Peyer's patch (tissue), 4 donors: ENCODE results near the gene ARAF. TPM values are rescaled to one million over a fixed set of nuclear protein-coding genes. Genes with fewer than 3 reads are reported as not detected.

Source experiments
- DNase-seq, 3 donors: peaks; one replicate each; pipeline ENCODE4 v3.0.0-alpha.2; 2017 to 2019
- H3K27ac ChIP-seq, 4 donors: fragments of 200-600 bp; sonication (generic); one replicate each; pipeline ENCODE4 v1.5.1; 2016 to 2019
- H3K27me3 ChIP-seq, 2 donors: fragments of 200-600 bp; sonication (generic); one replicate each; pipeline ENCODE4 v1.5.1; 2019
- H3K36me3 ChIP-seq, 3 donors: fragments of 200-600 bp; sonication (generic); one replicate each; pipeline ENCODE4 v1.5.1; 2016 to 2019
- H3K4me1 ChIP-seq, 4 donors: fragments of 200-600 bp; sonication (generic); one replicate each; pipeline ENCODE4 v1.5.1; 2016 to 2019
- H3K4me3 ChIP-seq, 4 donors: fragments of 200-600 bp; sonication (generic); 1 replicate in 3 of 4; 2 replicates in 1 of 4; pipeline ENCODE4 v1.5.1; 2016 to 2019; ENCODE audit warnings: mild to moderate bottlenecking in 1 of 4
- H3K9me3 ChIP-seq, 4 donors: fragments of 200-600 bp; sonication (generic); one replicate each; pipeline ENCODE4 v1.5.1; 2016 to 2019; ENCODE audit warnings: mild to moderate bottlenecking in 1 of 4
- POLR2A ChIP-seq, 2 donors: fragments of 450-650 bp; IDR thresholded peaks; one replicate each; pipeline ENCODE4 v1.5.1; 2017; ENCODE audit warnings: antibody characterized with exemption in 2 of 2, mild to moderate bottlenecking in 2 of 2, moderate library complexity in 2 of 2
- total RNA-seq, 4 donors: library from RNA; depleted of rRNA; stranded (reverse); fragments of >200 nt; gene quantifications; one replicate each; pipeline ENCODE4 v1.1.0, GENCODE V29; 2016
- TF ChIP-seq, protein P1 (sequence below), 6 experiments: fragments of 450-650 bp in 4 of 6; fragments of 200-600 bp in 2 of 6; sonication (generic) in 1 of 6; IDR thresholded peaks; one replicate each; pipeline ENCODE4 v1.5.1; 2017 to 2019; ENCODE audit warnings: antibody characterized with exemption in 6 of 6, mild to moderate bottlenecking in 3 of 6, moderate library complexity in 1 of 6

ARAF gene
- total RNA-seq, 4 donors from 2014 or later, result 55.7 to 78.4 (median 72.5) TPM

GRCh38 chrX:47561659-47562151 is 700 bp downstream of the ARAF start:
- Histone ChIP-seq H3K9me3 (no peaks in the 10 kb centered on the region), H3K4me3 (peak overlapping the region; percentile 54 to 78 (median 60)), H3K36me3 (peaks cover 0 to 22% (median 0%) of the 10 kb centered on the region in 3 donors), H3K4me1 (no peaks in the 10 kb centered on the region), H3K27ac (peak overlapping the region; percentile 90 to 94 (median 92)), H3K27me3 (no peaks in the 10 kb centered on the region)
- DNase-seq, result no peak
- TF ChIP-seq POLR2A (IDR thresholded peaks at IDR 0.05), result no peak
- TF ChIP-seq, protein P1, sequence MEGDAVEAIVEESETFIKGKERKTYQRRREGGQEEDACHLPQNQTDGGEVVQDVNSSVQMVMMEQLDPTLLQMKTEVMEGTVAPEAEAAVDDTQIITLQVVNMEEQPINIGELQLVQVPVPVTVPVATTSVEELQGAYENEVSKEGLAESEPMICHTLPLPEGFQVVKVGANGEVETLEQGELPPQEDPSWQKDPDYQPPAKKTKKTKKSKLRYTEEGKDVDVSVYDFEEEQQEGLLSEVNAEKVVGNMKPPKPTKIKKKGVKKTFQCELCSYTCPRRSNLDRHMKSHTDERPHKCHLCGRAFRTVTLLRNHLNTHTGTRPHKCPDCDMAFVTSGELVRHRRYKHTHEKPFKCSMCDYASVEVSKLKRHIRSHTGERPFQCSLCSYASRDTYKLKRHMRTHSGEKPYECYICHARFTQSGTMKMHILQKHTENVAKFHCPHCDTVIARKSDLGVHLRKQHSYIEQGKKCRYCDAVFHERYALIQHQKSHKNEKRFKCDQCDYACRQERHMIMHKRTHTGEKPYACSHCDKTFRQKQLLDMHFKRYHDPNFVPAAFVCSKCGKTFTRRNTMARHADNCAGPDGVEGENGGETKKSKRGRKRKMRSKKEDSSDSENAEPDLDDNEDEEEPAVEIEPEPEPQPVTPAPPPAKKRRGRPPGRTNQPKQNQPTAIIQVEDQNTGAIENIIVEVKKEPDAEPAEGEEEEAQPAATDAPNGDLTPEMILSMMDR (IDR thresholded peaks at IDR 0.05), result no peak

- no peak for DNase-seq
- TF ChIP-seq, protein P1 (IDR thresholded peaks at IDR 0.05), result peak in 2 of 6 experiments; percentile 13 to 23
- no peak for TF ChIP-seq POLR2A (IDR thresholded peaks at IDR 0.05)
- Histone ChIP-seq H3K4me1 (no peaks in the 10 kb centered on the region), H3K27me3 (no peaks in the 10 kb centered on the region), H3K36me3 (peaks cover 0 to 22% (median 0%) of the 10 kb centered on the region in 3 donors), H3K27ac (no peak overlapping the region), H3K4me3 (no peak overlapping the region), H3K9me3 (no peaks in the 10 kb centered on the region)
Measured at GRCh38 chrX:47562615-47563243, 1.7 kb downstream of the ARAF start.

DNA sequence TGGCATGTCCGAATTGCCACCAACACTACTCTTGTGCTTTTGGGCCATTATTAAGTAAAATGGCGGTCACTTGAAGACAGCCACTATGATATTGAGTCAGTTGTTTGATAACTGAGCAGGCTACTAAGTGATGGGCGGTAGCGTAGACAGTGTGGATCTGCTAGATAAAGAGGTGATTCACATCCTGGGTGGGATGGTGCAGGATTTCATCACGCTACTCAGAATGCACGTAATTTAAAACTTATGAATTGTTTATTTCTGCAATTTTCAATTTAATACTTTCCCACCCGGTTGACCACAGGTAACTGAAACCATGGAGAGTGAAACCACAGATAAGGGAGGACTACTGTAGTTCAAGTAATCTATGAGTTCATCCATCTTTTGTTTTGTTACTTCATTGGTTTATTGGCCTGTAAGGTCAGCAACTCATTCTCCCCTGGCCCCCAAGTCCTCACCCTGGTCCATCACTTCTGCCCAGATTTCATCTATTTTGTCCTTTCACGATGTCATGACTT is 2.9 kb downstream of the ARAF start:
- H3K4me3 ChIP-seq, result no peak overlapping the region
- no peak for DNase-seq
- H3K27ac ChIP-seq, result no peak overlapping the region
- TF ChIP-seq POLR2A (IDR thresholded peaks at IDR 0.05), result no peak
- TF ChIP-seq, protein P1 (IDR thresholded peaks at IDR 0.05), result no peak
- no peaks in the 10 kb centered on the region for H3K9me3 ChIP-seq
- H3K36me3 ChIP-seq, result peaks cover 0 to 33% (median 0%) of the 10 kb centered on the region in 3 donors
- H3K27me3 ChIP-seq, result no peaks in the 10 kb centered on the region
- H3K4me1 ChIP-seq, result no peaks in the 10 kb centered on the region

DNA sequence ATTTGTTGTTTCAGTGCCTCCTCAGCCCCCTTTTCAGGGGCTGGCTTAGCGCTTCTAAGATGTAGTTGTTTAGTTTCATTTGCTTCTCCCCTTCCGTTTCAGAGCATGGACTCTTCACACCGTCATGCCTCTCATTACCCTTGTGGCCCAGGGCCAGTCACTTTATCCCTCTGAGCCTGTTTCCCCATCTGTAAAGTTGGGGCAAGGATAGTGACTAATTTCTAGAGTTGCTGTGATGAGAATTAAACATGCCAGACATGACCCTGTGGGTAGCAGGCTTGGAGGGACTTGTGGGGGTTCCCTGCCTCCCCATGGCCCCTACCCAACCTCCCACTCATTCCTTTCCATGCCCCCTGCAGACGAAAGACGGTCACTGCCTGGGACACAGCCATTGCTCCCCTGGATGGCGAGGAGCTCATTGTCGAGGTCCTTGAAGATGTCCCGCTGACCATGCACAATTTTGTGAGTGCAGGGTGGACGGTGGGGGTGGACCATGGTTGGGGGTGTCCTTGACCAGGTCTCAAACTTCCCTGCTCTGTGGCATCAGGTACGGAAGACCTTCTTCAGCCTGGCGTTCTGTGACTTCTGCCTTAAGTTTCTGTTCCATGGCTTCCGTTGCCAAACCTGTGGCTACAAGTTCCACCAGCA is 3.6 kb downstream of the ARAF start:
- TF ChIP-seq, protein P1 (IDR thresholded peaks at IDR 0.05), result no peak
- no peak for TF ChIP-seq POLR2A (IDR thresholded peaks at IDR 0.05)
- DNase-seq, result no peak
- Histone ChIP-seq H3K27me3 (no peaks in the 10 kb centered on the region), H3K36me3 (peaks cover 0 to 40% (median 0%) of the 10 kb centered on the region in 3 donors), H3K27ac (no peak overlapping the region), H3K9me3 (no peaks in the 10 kb centered on the region), H3K4me3 (no peak overlapping the region), H3K4me1 (no peaks in the 10 kb centered on the region)

- no peaks in the 10 kb centered on the region for H3K9me3 ChIP-seq
- no peak overlapping the region for H3K4me3 ChIP-seq
- H3K27me3 ChIP-seq, result no peaks in the 10 kb centered on the region
- H3K4me1 ChIP-seq, result no peaks in the 10 kb centered on the region
- DNase-seq, result no peak
- peaks cover 0 to 45% (median 0%) of the 10 kb centered on the region in 3 donors for H3K36me3 ChIP-seq
- no peak for TF ChIP-seq POLR2A (IDR thresholded peaks at IDR 0.05)
- TF ChIP-seq, protein P1 (IDR thresholded peaks at IDR 0.05), result no peak
- no peak overlapping the region for H3K27ac ChIP-seq
Measured at GRCh38 chrX:47566841-47567240, 5.8 kb downstream of the ARAF start.
